Thyroid gland (tissue), 4 donors: Measurements from ENCODE around the gene KDELR1. TPM values are rescaled to one million over a fixed set of nuclear protein-coding genes. Genes with fewer than 3 reads are reported as not detected.

Source experiments
- DNase-seq, 2 donors: peaks; one replicate each; pipeline ENCODE4 v3.0.0-alpha.2; 2019
- H3K27ac ChIP-seq, 3 donors: fragments of 200-600 bp; sonication (generic); 1 replicate in 2 of 3; 2 replicates in 1 of 3; pipeline ENCODE4 v1.5.1; 2016 to 2019; ENCODE audit warnings: mild to moderate bottlenecking in 1 of 3, moderate library complexity in 1 of 3
- H3K27me3 ChIP-seq: fragments of 200-600 bp; sonication (generic); one replicate; pipeline ENCODE4 v1.5.1; 2019
- H3K36me3 ChIP-seq, 2 donors: fragments of 200-600 bp; sonication (generic); one replicate each; pipeline ENCODE4 v1.5.1; 2016 to 2019
- H3K4me1 ChIP-seq, 2 donors: fragments of 200-600 bp; sonication (generic); one replicate each; pipeline ENCODE4 v1.5.1; 2017 to 2019
- H3K4me3 ChIP-seq, 3 donors: fragments of 200-600 bp; sonication (generic); replicated peaks in 1 of 3; 1 replicate in 2 of 3; 2 replicates in 1 of 3; pipeline ENCODE4 v1.5.1; 2016; ENCODE audit warnings: mild to moderate bottlenecking in 1 of 3
- H3K9me3 ChIP-seq: fragments of 200-600 bp; sonication (generic); one replicate; pipeline ENCODE4 v1.5.1; 2017
- POLR2A ChIP-seq, 2 donors: fragments of 450-650 bp; IDR thresholded peaks; one replicate each; pipeline ENCODE4 v1.6.1; 2017; ENCODE audit warnings: antibody characterized with exemption in 2 of 2, mild to moderate bottlenecking in 2 of 2, moderate library complexity in 1 of 2
- WGBS, 2 donors: methylation state at CpG; one replicate each; pipeline ENCODE4 v1.1.5; 2017; 5-methylcytosine and 5-hydroxymethylcytosine counted together
- intact Hi-C: fragments of 100-400 bp; cut with DNase I; formaldehyde crosslinking; loops from one replicate; pipeline ENCODE4 v1.15.1; 2023
- total RNA-seq, 4 donors: library from RNA; depleted of rRNA; stranded (reverse); fragments of >200 nt; gene quantifications; one replicate each; pipeline ENCODE4 v1.2.3, GENCODE V29; 2016
- TF ChIP-seq, protein P1 (sequence below), 6 experiments: fragments of 200-600 bp in 3 of 6; fragments of 450-650 bp in 3 of 6; sonication (generic) in 3 of 6; IDR thresholded peaks; one replicate each; pipeline ENCODE4 v1.5.1; 2016 to 2019; ENCODE audit warnings: antibody characterized with exemption in 6 of 6, mild to moderate bottlenecking in 2 of 6, inconsistent platforms in 1 of 6, moderate library complexity in 1 of 6

The KDELR1 gene
- total RNA-seq, 4 donors from 2014 or later, result 121 to 160 (median 141) TPM

- intact Hi-C loops, result no loop called here
- Histone ChIP-seq H3K27ac (no peak overlapping the region), H3K4me1 (peaks cover 0 to 9% of the 10 kb centered on the region in 2 donors), H3K27me3 (no peaks in the 10 kb centered on the region), H3K9me3 (no peaks in the 10 kb centered on the region), H3K4me3 (no peak overlapping the region), H3K36me3 (no peaks in the 10 kb centered on the region)
- TF ChIP-seq, protein P1, sequence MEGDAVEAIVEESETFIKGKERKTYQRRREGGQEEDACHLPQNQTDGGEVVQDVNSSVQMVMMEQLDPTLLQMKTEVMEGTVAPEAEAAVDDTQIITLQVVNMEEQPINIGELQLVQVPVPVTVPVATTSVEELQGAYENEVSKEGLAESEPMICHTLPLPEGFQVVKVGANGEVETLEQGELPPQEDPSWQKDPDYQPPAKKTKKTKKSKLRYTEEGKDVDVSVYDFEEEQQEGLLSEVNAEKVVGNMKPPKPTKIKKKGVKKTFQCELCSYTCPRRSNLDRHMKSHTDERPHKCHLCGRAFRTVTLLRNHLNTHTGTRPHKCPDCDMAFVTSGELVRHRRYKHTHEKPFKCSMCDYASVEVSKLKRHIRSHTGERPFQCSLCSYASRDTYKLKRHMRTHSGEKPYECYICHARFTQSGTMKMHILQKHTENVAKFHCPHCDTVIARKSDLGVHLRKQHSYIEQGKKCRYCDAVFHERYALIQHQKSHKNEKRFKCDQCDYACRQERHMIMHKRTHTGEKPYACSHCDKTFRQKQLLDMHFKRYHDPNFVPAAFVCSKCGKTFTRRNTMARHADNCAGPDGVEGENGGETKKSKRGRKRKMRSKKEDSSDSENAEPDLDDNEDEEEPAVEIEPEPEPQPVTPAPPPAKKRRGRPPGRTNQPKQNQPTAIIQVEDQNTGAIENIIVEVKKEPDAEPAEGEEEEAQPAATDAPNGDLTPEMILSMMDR (IDR thresholded peaks at IDR 0.05), result no peak
- no peak for TF ChIP-seq POLR2A (IDR thresholded peaks at IDR 0.05)
- no peak for DNase-seq
- 82 to 85% methylated on average over 15 to 16 of the region's 16 CpGs for WGBS, 2 donors
Measured at GRCh38 chr19:48421548-48421947, 30.2 kb upstream of the KDELR1 start.

GRCh38 chr19:48419158-48419920 is 28.0 kb upstream of the KDELR1 start:
- Histone ChIP-seq H3K9me3 (no peaks in the 10 kb centered on the region), H3K4me1 (peaks cover 11 to 26% of the 10 kb centered on the region in 2 donors), H3K27ac (no peak overlapping the region), H3K36me3 (no peaks in the 10 kb centered on the region), H3K4me3 (no peak overlapping the region), H3K27me3 (no peaks in the 10 kb centered on the region)
- intact Hi-C loops, result no loop called here
- peak; percentile 45 to 61 for DNase-seq
- TF ChIP-seq, protein P1 (IDR thresholded peaks at IDR 0.05), result no peak
- TF ChIP-seq POLR2A (IDR thresholded peaks at IDR 0.05), result no peak
- WGBS, 2 donors, result 73 to 74% methylated on average over 31 of the region's 31 CpGs

GRCh38 chr19:48418317-48419064 is 27.1 kb upstream of the KDELR1 start:
- Histone ChIP-seq H3K27ac (no peak overlapping the region), H3K36me3 (no peaks in the 10 kb centered on the region), H3K4me1 (peaks cover 13 to 26% of the 10 kb centered on the region in 2 donors), H3K9me3 (no peaks in the 10 kb centered on the region), H3K4me3 (no peak overlapping the region), H3K27me3 (no peaks in the 10 kb centered on the region)
- 88 to 92% methylated on average over 6 of the region's 6 CpGs for WGBS, 2 donors
- DNase-seq, result no peak
- intact Hi-C loops, result no loop called here
- no peak for TF ChIP-seq POLR2A (IDR thresholded peaks at IDR 0.05)
- TF ChIP-seq, protein P1 (IDR thresholded peaks at IDR 0.05), result no peak

GRCh38 chr19:48417421-48417820 is 26.1 kb upstream of the KDELR1 start:
- Histone ChIP-seq H3K4me3 (no peak overlapping the region), H3K9me3 (no peaks in the 10 kb centered on the region), H3K4me1 (peaks cover 13 to 26% of the 10 kb centered on the region in 2 donors), H3K36me3 (no peaks in the 10 kb centered on the region), H3K27ac (peak overlapping the region in 1 of 3 donors; percentile 74), H3K27me3 (no peaks in the 10 kb centered on the region)
- intact Hi-C loops, result no loop called here
- DNase-seq, result no peak
- TF ChIP-seq POLR2A (IDR thresholded peaks at IDR 0.05), result no peak
- TF ChIP-seq, protein P1 (IDR thresholded peaks at IDR 0.05), result no peak
- 52 to 69% methylated on average over 7 of the region's 7 CpGs for WGBS, 2 donors

DNA sequence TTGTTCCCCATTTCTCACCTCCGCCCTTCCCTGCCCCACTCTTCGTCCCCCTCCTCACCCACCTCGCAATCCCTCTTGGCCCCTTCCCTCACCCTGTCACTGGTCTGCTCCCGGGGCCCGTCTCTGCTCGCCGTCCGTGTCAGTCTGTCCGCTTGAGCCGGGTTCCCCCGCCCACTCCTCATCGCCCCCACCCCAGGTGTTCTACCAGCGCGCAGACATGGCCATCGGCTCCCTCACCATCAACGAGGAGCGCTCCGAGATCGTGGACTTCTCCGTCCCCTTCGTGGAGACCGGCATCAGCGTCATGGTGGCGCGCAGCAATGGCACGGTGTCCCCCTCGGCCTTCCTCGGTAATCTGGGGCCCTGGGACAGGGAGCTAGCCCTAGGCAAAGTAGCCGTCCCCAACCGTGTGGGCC is 24.5 kb upstream of the KDELR1 start:
- TF ChIP-seq, protein P1 (IDR thresholded peaks at IDR 0.05), result no peak
- TF ChIP-seq POLR2A (IDR thresholded peaks at IDR 0.05), result no peak
- Histone ChIP-seq H3K36me3 (no peaks in the 10 kb centered on the region), H3K4me3 (no peak overlapping the region), H3K9me3 (no peaks in the 10 kb centered on the region), H3K27ac (peak overlapping the region in 1 of 3 donors; percentile 74), H3K4me1 (peaks cover 13 to 26% of the 10 kb centered on the region in 2 donors), H3K27me3 (no peaks in the 10 kb centered on the region)
- intact Hi-C loops, result no loop called here
- 31 to 48% methylated on average over 14 to 30 of the region's 30 CpGs for WGBS, 2 donors
- DNase-seq, result no peak
